ENCODE data around the gene ZBED6.
A peak's percentile ranks its signal among the peaks of the same experiment; 100 is the strongest.
"Not testable (repeated sequence)": the region's sequence is repeated elsewhere in the genome, so short reads cannot be mapped to it uniquely, and the experiment has no call there.

ZBED6 gene

DNA sequence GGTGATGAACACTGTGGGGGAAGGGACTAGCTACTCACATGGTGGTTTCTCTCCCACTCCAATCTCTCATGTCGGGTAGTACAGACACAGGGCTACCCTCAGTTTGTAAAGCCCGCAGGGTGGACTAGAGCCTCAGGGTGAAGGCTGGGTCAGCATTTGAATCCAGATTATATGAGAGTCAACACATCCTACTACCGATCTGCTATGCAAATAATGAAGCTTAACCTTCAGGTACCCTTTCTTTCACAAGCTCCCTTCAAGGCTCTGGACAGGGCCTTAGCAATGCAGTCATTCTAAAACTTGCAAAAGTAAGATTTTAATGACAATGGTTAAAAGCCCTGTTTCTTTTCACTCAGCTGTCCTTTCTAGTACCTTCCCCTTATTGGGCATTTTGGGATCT is 5.5 kb upstream of the ZBED6 start:
- TF ChIP-seq, protein P1, sequence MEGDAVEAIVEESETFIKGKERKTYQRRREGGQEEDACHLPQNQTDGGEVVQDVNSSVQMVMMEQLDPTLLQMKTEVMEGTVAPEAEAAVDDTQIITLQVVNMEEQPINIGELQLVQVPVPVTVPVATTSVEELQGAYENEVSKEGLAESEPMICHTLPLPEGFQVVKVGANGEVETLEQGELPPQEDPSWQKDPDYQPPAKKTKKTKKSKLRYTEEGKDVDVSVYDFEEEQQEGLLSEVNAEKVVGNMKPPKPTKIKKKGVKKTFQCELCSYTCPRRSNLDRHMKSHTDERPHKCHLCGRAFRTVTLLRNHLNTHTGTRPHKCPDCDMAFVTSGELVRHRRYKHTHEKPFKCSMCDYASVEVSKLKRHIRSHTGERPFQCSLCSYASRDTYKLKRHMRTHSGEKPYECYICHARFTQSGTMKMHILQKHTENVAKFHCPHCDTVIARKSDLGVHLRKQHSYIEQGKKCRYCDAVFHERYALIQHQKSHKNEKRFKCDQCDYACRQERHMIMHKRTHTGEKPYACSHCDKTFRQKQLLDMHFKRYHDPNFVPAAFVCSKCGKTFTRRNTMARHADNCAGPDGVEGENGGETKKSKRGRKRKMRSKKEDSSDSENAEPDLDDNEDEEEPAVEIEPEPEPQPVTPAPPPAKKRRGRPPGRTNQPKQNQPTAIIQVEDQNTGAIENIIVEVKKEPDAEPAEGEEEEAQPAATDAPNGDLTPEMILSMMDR (conservative IDR thresholded peaks at IDR 0.05; ENCODE audit: low read depth, low read length): no peak
- Histone ChIP-seq H4K20me1 (ENCODE audit: insufficient read depth) (no peaks in the 10 kb centered on the region), H3K4me1 (ENCODE audit: low read depth, poor library complexity, severe bottlenecking) (no peaks in the 10 kb centered on the region), H2AFZ (ENCODE audit: low read depth) (no peak overlapping the region), H3K9ac (no peak overlapping the region), H3K4me2 (no peak overlapping the region), H3K4me3 (IDR thresholded peaks at IDR 0.05; ENCODE audit: insufficient read depth, low read depth, low read length) (no peak overlapping the region), H3K36me3 (ENCODE audit: insufficient read depth) (no peaks in the 10 kb centered on the region), H3K27ac (no peak overlapping the region), H3K27me3 (ENCODE audit: insufficient read depth, low read depth) (no peaks in the 10 kb centered on the region), H3K79me2 (ENCODE audit: insufficient read depth, low read depth) (no peaks in the 10 kb centered on the region)

DNA sequence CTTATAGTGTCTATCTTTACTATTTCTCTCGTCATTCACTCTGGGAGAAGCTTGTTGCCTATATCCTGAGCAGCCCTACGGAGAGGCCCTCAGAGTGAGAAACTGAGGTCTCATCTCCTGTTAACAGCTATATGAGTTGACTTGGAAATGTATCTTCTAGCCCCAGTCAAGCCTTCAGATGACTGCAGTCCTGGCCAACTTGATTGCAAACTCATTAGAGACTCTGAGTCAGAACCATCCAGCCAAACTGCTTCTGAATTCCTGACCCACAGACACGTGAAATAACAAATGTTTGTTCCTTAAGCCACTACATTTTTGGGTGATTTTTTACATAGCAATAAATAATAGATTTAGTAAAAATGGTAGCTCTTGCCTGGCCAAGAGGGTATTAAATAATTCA is 3.9 kb upstream of the ZBED6 start:
- TF ChIP-seq, protein P1 (conservative IDR thresholded peaks at IDR 0.05; ENCODE audit: low read depth, low read length): no peak
- H3K4me3 ChIP-seq (IDR thresholded peaks at IDR 0.05; ENCODE audit: insufficient read depth, low read depth, low read length): no peak overlapping the region
- no peak overlapping the region for H3K4me2 ChIP-seq
- H3K27ac ChIP-seq: no peak overlapping the region
- no peak overlapping the region for H3K9ac ChIP-seq
- no peaks in the 10 kb centered on the region for H3K36me3 ChIP-seq (ENCODE audit: insufficient read depth)
- H3K4me1 ChIP-seq (ENCODE audit: low read depth, poor library complexity, severe bottlenecking): no peaks in the 10 kb centered on the region
- H2AFZ ChIP-seq (ENCODE audit: low read depth): no peak overlapping the region
- H3K27me3 ChIP-seq (ENCODE audit: insufficient read depth, low read depth): no peaks in the 10 kb centered on the region
- peaks cover 6% of the 10 kb centered on the region for H3K79me2 ChIP-seq (ENCODE audit: insufficient read depth, low read depth)
- no peaks in the 10 kb centered on the region for H4K20me1 ChIP-seq (ENCODE audit: insufficient read depth)

DNA sequence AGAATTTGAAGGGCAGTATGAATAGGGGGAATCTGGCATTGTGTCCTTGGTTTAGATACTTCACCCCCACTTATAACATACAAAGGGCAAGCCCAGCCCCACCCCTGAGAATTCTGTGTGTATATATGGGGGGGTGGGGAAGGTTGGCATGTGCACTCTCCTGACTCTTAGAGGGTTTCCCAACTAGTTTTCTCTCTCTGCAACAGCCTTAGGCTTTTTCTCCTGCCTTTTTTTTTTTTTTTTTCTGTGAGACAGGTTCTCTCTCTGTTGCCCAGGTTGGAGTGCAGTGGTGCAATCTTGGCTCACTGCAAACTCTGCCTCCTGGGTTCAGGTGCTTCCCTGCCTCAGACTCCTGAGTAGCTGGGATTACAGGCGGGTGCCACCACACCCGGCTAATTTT is 2.9 kb upstream of the ZBED6 start:
- Histone ChIP-seq H3K36me3 (ENCODE audit: insufficient read depth) (peaks cover 3% of the 10 kb centered on the region; the same call in 1 of the 2 replicates), H2AFZ (ENCODE audit: low read depth) (no peak overlapping the region), H4K20me1 (ENCODE audit: insufficient read depth) (no peaks in the 10 kb centered on the region), H3K27ac (no peak overlapping the region), H3K79me2 (ENCODE audit: insufficient read depth, low read depth) (peaks cover 16% of the 10 kb centered on the region), H3K9ac (no peak overlapping the region), H3K4me1 (ENCODE audit: low read depth, poor library complexity, severe bottlenecking) (peaks cover 9% of the 10 kb centered on the region), H3K4me3 (IDR thresholded peaks at IDR 0.05; ENCODE audit: insufficient read depth, low read depth, low read length) (no peak overlapping the region), H3K4me2 (no peak overlapping the region), H3K27me3 (ENCODE audit: insufficient read depth, low read depth) (no peaks in the 10 kb centered on the region)
- TF ChIP-seq, protein P1 (conservative IDR thresholded peaks at IDR 0.05; ENCODE audit: low read depth, low read length): no peak

DNA sequence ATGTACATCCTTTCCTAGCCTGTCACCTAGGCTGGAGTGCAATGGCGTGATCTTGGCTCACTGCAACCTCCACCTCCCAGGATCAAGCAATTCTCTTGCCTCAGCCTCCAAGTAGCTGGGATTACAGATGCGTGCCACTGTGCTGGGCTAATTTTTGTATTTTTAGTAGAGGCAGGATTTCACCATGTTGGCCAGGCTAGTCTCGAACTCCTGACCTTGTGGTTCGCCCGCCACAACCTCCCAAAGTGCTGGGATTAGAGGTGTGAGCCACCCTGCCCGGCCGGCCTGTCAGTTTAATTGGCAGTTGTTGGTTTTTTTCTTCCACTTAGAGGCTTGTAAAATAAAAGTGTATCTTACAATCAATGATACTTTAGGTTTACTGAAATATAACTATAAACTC is 1.9 kb upstream of the ZBED6 start:
- Histone ChIP-seq H3K79me2 (ENCODE audit: insufficient read depth, low read depth) (peaks cover 27% of the 10 kb centered on the region), H3K4me1 (ENCODE audit: low read depth, poor library complexity, severe bottlenecking) (peaks cover 20% of the 10 kb centered on the region)
- H3K27ac ChIP-seq; H3K27me3 ChIP-seq (ENCODE audit: insufficient read depth, low read depth); H2AFZ ChIP-seq (ENCODE audit: low read depth); H3K36me3 ChIP-seq (ENCODE audit: insufficient read depth); H4K20me1 ChIP-seq (ENCODE audit: insufficient read depth); H3K4me2 ChIP-seq; H3K4me3 ChIP-seq (IDR thresholded peaks at IDR 0.05; ENCODE audit: insufficient read depth, low read depth, low read length); H3K9ac ChIP-seq: not testable (repeated sequence)

DNA sequence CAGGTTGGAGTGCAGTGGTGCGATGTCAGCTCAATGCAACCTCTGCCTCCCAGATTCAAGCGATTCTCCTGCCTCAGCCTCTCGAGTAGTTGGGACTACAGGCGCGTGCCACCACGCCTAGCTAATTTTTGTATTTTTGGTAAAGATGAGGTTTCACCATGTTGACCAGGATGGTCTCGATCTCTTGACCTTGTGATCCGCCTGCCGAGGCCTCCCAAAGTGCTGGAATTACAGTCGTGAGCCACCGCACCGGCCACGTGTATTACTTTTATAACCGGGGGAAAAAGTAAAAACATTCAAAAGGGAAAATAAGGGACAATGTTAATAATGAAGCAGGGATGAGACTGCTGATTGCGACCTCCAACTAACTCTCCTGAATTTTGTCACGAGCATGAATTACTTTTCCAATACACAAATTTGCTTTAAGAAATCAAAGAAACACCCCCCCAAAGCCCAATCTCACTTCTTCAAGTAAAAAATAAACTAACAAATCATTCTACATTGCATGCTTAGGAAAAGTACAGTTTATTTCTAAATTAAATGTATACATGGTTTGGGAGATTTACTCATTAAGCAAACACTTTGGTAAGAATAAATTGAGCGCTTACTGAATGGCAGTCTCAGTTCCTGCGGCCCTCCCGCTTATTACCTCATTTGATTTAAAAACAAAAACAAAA is 521 bp upstream of the ZBED6 start:
- peak overlapping the region; percentile 84 for H2AFZ ChIP-seq (ENCODE audit: low read depth)
- no peaks in the 10 kb centered on the region for H3K27me3 ChIP-seq (ENCODE audit: insufficient read depth, low read depth)
- peaks cover 7% of the 10 kb centered on the region; the same call in 1 of the 2 replicates for H4K20me1 ChIP-seq (ENCODE audit: insufficient read depth)
- H3K4me1 ChIP-seq (ENCODE audit: low read depth, poor library complexity, severe bottlenecking): peaks cover 27% of the 10 kb centered on the region
- H3K9ac ChIP-seq: peak overlapping the region; percentile 84; the same call in 1 of the 2 replicates
- H3K79me2 ChIP-seq (ENCODE audit: insufficient read depth, low read depth): peaks cover 40% of the 10 kb centered on the region
- H3K4me2 ChIP-seq: peak overlapping the region; percentile 80
- H3K4me3 ChIP-seq (IDR thresholded peaks at IDR 0.05; ENCODE audit: insufficient read depth, low read depth, low read length): no peak overlapping the region
- TF ChIP-seq, protein P1 (conservative IDR thresholded peaks at IDR 0.05; ENCODE audit: low read depth, low read length): no peak
- peaks cover 11% of the 10 kb centered on the region; the same call in 1 of the 2 replicates for H3K36me3 ChIP-seq (ENCODE audit: insufficient read depth)
- peak overlapping the region; percentile 80 for H3K27ac ChIP-seq
